Body of pancreas (tissue), 4 donors: ENCODE results near the gene ZNF146.

Experiments
- CTCF ChIP-seq, 7 experiments: fragments of 450-650 bp in 4 of 7; fragments of 200-600 bp in 3 of 7; sonication (generic) in 3 of 7; IDR thresholded peaks; one replicate each; pipeline ENCODE4 v1.5.1; 2016 to 2019; ENCODE audit warnings: antibody characterized with exemption in 7 of 7
- POLR2A ChIP-seq, 3 donors: fragments of 450-650 bp; IDR thresholded peaks; one replicate each; pipeline ENCODE4 v1.6.1; 2016; ENCODE audit warnings: antibody characterized with exemption in 3 of 3, mild to moderate bottlenecking in 2 of 3

- TF ChIP-seq CTCF (IDR thresholded peaks at IDR 0.05) (no peak), POLR2A (IDR thresholded peaks at IDR 0.05) (no peak)
Measured at GRCh38 chr19:36265064-36265463, 50.2 kb downstream of the ZNF146 start.
